ENCODE measurements around the gene SPRR1A.

Gene SPRR1A, protein sequence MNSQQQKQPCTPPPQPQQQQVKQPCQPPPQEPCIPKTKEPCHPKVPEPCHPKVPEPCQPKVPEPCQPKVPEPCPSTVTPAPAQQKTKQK

DNA sequence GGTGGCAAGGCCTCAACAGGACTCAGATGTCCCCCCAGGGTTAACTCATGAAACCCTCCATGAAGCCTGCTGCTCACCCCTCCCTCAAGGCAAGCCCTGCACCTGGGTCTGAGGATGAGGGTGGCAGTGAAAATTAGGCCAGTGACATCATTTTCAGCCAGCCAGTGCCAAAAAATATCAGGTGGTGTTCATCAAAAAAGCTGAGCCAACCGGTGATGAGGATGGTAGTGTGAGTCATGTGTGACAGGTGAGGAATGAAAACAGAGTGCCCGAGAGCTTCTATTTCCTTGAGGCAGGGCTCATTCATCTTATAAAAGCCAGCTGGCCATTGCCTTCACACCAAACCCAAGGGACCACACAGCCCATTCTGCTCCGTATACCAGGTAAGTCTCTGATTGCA lies at the start of gene SPRR1A:
Gene SPRR1A (plus strand): TSS at position 339 of the 400 bp plus-strand sequence. CDS start 1,150 bp downstream, outside the sequence.
- Histone ChIP-seq H3K9me3 (ENCODE audit: low read length) (no peaks in the 10 kb centered on the region), H3K27me3 (ENCODE audit: insufficient read depth, low read length) (no peaks in the 10 kb centered on the region), H3K9me2 (ENCODE audit: low read depth, low read length) (no peaks in the 10 kb centered on the region), H2AFZ (ENCODE audit: low read length) (no peak within 1 kb of the TSS), H3K36me3 (ENCODE audit: insufficient read depth, low read length) (no peaks in the 10 kb centered on the region), H3F3A (ENCODE audit: insufficient read depth, low read length) (no peaks in the 10 kb centered on the region), H3K4me3 (ENCODE audit: low read depth, low read length, poor library complexity, severe bottlenecking) (no peak within 1 kb of the TSS), H4K20me1 (ENCODE audit: insufficient read depth, low read length) (no peaks in the 10 kb centered on the region), H3K4me1 (ENCODE audit: insufficient read depth, low read length, severe bottlenecking) (no peaks in the 10 kb centered on the region), H3K79me2 (ENCODE audit: insufficient read depth, low read length) (no peaks in the 10 kb centered on the region), H3K4me2 (ENCODE audit: low read length) (no peak within 1 kb of the TSS), H3K27ac (ENCODE audit: low read depth, low read length, poor library complexity, severe bottlenecking) (no peak within 1 kb of the TSS), H3K9ac (ENCODE audit: low read length) (no peak within 1 kb of the TSS)
- TF ChIP-seq, protein P1, sequence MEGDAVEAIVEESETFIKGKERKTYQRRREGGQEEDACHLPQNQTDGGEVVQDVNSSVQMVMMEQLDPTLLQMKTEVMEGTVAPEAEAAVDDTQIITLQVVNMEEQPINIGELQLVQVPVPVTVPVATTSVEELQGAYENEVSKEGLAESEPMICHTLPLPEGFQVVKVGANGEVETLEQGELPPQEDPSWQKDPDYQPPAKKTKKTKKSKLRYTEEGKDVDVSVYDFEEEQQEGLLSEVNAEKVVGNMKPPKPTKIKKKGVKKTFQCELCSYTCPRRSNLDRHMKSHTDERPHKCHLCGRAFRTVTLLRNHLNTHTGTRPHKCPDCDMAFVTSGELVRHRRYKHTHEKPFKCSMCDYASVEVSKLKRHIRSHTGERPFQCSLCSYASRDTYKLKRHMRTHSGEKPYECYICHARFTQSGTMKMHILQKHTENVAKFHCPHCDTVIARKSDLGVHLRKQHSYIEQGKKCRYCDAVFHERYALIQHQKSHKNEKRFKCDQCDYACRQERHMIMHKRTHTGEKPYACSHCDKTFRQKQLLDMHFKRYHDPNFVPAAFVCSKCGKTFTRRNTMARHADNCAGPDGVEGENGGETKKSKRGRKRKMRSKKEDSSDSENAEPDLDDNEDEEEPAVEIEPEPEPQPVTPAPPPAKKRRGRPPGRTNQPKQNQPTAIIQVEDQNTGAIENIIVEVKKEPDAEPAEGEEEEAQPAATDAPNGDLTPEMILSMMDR (IDR thresholded peaks at IDR 0.05; ENCODE audit: low read length) = no peak
- TF ChIP-seq EZH2 (IDR thresholded peaks at IDR 0.05; ENCODE audit: borderline replicate concordance, low read length) = no peak

DNA sequence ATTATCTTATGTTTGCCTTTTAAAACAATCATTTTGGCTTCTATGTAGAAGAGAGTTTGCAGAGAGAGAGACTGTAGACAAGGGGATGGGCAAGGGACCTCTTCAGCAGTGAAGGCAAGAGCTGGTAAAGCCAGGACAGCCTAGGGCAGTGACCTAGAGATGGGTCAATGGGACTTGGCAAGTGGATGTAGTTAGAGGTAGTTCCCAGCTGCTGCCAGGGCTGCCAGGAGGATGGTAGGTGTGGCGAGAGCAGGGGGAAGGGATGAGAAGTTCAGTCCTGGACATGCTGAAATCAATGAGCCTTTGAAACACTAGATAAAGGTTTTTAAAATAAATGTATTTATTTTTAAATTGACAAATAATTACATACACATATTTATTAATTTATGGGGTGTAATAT lies 43.3 kb upstream of the SPRR1A start:
- Histone ChIP-seq H3K4me3 (ENCODE audit: low read depth, low read length, poor library complexity, severe bottlenecking) (no peak overlapping the region), H3K4me2 (ENCODE audit: low read length) (no peak overlapping the region), H3K9me3 (ENCODE audit: low read length) (no peaks in the 10 kb centered on the region), H3K36me3 (ENCODE audit: insufficient read depth, low read length) (no peaks in the 10 kb centered on the region), H4K20me1 (ENCODE audit: insufficient read depth, low read length) (no peaks in the 10 kb centered on the region), H3K27me3 (ENCODE audit: insufficient read depth, low read length) (no peaks in the 10 kb centered on the region), H2AFZ (ENCODE audit: low read length) (no peak overlapping the region), H3K9me2 (ENCODE audit: low read depth, low read length) (no peaks in the 10 kb centered on the region), H3F3A (ENCODE audit: insufficient read depth, low read length) (no peaks in the 10 kb centered on the region), H3K9ac (ENCODE audit: low read length) (no peak overlapping the region), H3K4me1 (ENCODE audit: insufficient read depth, low read length, severe bottlenecking) (no peaks in the 10 kb centered on the region), H3K79me2 (ENCODE audit: insufficient read depth, low read length) (no peaks in the 10 kb centered on the region), H3K27ac (ENCODE audit: low read depth, low read length, poor library complexity, severe bottlenecking) (no peak overlapping the region)
- TF ChIP-seq EZH2 (IDR thresholded peaks at IDR 0.05; ENCODE audit: borderline replicate concordance, low read length) = no peak
- TF ChIP-seq, protein P1 (IDR thresholded peaks at IDR 0.05; ENCODE audit: low read length) = no peak

DNA sequence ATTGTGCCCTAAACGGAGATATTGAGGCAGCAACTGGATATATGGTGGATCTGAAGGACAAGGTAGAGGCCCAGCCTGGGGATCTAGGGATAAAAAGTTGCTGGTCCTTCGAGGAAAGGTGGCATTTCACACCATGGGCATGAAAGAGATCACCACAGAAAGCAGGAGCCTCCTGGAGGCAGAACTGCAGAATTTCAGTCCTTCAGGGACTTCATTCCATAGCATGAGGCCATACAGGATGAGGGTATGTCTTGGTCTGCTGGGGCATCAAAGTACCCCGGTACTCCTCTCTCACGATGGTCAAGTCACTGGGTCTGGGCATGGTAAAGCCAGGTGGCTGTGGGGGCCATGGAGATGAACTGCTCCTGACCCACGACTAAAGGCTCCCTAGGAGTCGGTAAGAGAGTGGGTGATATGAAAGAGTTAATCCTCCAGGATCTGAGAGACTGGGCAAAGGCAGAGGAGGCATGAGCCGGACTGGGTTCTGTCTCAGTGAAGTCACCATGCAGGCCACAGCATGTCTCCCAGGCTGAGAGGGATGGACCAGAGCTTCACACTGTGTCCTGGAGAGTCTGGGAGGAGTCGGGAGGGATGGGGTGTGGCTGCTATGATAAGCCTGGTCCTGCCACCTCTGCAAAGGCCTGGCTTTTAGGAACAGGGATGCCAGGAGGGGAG lies 42.7 kb upstream of the SPRR1A start:
- Histone ChIP-seq H3K27me3 (ENCODE audit: insufficient read depth, low read length) (no peaks in the 10 kb centered on the region), H3K4me1 (ENCODE audit: insufficient read depth, low read length, severe bottlenecking) (no peaks in the 10 kb centered on the region), H3K9me2 (ENCODE audit: low read depth, low read length) (no peaks in the 10 kb centered on the region), H4K20me1 (ENCODE audit: insufficient read depth, low read length) (no peaks in the 10 kb centered on the region), H3K36me3 (ENCODE audit: insufficient read depth, low read length) (no peaks in the 10 kb centered on the region), H3K4me3 (ENCODE audit: low read depth, low read length, poor library complexity, severe bottlenecking) (no peak overlapping the region), H3K4me2 (ENCODE audit: low read length) (no peak overlapping the region), H3K9ac (ENCODE audit: low read length) (no peak overlapping the region), H2AFZ (ENCODE audit: low read length) (no peak overlapping the region), H3K27ac (ENCODE audit: low read depth, low read length, poor library complexity, severe bottlenecking) (no peak overlapping the region), H3K9me3 (ENCODE audit: low read length) (no peaks in the 10 kb centered on the region), H3K79me2 (ENCODE audit: insufficient read depth, low read length) (no peaks in the 10 kb centered on the region), H3F3A (ENCODE audit: insufficient read depth, low read length) (no peaks in the 10 kb centered on the region)
- TF ChIP-seq, protein P1 (IDR thresholded peaks at IDR 0.05; ENCODE audit: low read length) = no peak
- no peak for TF ChIP-seq EZH2 (IDR thresholded peaks at IDR 0.05; ENCODE audit: borderline replicate concordance, low read length)

Data from OCI-LY1 (cell line).